ENCODE data around the gene CWC25. TPM values are rescaled to one million over a fixed set of nuclear protein-coding genes. Genes with fewer than 3 reads are reported as not detected.

The CWC25 gene
- total and polyA plus RNA-seq, 2 of the 13 experiments (the other 11 are each of a cell fraction or from before 2014, with no cell fraction given), result 15.6 to 22.7 TPM

DNA sequence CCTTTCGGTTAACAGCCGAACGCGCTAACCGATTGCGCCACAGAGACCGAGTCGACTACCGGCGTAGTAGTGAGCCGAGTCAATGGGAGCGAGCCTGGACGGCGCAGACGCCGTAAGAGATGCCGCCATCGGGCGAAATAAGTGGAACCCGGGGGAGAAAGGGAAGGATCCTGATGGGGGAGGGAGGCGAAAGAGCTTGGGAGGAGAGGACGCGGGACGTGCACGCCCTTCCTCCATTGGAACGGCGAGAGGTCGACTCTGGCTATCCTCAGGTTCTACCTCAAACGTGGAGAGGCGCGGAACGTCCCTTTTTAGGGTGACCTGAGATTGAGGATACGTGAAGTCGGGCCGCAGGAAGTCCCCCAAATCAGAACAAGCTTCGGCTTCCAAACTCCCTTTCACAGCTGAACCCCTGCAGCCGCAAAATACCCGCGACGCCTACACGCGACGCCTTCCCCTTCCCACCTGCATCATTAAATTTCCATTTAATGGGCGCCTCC lies 73.3 kb downstream of the CWC25 start (continued):
- TF ChIP-seq ZNF646 (CRISPR knock-in tag; IDR thresholded peaks at IDR 0.05) (peak; percentile 63), ZNF768 (CRISPR knock-in tag; IDR thresholded peaks at IDR 0.05) (peak; percentile 42; the same call in 1 of the 2 replicates), RXRB (CRISPR knock-in tag; IDR thresholded peaks at IDR 0.05; ENCODE audit: borderline replicate concordance) (peak; percentile 73), SRSF1 (optimal IDR thresholded peaks at IDR 0.05; ENCODE audit: low read depth, low read length) (peak; percentile 29), MYPOP (CRISPR knock-in tag; IDR thresholded peaks at IDR 0.05) (peak; percentile 98), ZNF709 (CRISPR knock-in tag; IDR thresholded peaks at IDR 0.05) (peak; percentile 87; the same call in 1 of the 2 replicates), CREB1 (IDR thresholded peaks at IDR 0.05) (peak; percentile 55; the same call in 1 of the 2 replicates), CREB1 (CRISPR knock-in tag; IDR thresholded peaks at IDR 0.05) (peak; percentile 58; the same call in 1 of the 2 replicates), ZNF782 (CRISPR knock-in tag; IDR thresholded peaks at IDR 0.05; ENCODE audit: borderline replicate concordance) (peak; percentile 44), ZBTB8A (CRISPR knock-in tag; IDR thresholded peaks at IDR 0.05; ENCODE audit: borderline replicate concordance, low read depth) (no peak), ZNF816 (CRISPR knock-in tag; IDR thresholded peaks at IDR 0.05; ENCODE audit: borderline replicate concordance) (no peak)
- TF ChIP-seq, protein P1, sequence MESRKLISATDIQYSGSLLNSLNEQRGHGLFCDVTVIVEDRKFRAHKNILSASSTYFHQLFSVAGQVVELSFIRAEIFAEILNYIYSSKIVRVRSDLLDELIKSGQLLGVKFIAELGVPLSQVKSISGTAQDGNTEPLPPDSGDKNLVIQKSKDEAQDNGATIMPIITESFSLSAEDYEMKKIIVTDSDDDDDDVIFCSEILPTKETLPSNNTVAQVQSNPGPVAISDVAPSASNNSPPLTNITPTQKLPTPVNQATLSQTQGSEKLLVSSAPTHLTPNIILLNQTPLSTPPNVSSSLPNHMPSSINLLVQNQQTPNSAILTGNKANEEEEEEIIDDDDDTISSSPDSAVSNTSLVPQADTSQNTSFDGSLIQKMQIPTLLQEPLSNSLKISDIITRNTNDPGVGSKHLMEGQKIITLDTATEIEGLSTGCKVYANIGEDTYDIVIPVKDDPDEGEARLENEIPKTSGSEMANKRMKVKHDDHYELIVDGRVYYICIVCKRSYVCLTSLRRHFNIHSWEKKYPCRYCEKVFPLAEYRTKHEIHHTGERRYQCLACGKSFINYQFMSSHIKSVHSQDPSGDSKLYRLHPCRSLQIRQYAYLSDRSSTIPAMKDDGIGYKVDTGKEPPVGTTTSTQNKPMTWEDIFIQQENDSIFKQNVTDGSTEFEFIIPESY (CRISPR knock-in tag; IDR thresholded peaks at IDR 0.05), result peak; percentile 12; the same call in 1 of the 2 replicates
- TF ChIP-seq, protein P2, sequence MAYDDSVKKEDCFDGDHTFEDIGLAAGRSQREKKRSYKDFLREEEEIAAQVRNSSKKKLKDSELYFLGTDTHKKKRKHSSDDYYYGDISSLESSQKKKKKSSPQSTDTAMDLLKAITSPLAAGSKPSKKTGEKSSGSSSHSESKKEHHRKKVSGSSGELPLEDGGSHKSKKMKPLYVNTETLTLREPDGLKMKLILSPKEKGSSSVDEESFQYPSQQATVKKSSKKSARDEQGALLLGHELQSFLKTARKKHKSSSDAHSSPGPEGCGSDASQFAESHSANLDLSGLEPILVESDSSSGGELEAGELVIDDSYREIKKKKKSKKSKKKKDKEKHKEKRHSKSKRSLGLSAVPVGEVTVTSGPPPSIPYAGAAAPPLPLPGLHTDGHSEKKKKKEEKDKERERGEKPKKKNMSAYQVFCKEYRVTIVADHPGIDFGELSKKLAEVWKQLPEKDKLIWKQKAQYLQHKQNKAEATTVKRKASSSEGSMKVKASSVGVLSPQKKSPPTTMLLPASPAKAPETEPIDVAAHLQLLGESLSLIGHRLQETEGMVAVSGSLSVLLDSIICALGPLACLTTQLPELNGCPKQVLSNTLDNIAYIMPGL (CRISPR knock-in tag; IDR thresholded peaks at IDR 0.05; ENCODE audit: borderline replicate concordance in 1 of 2, low read depth in 1 of 2), result peak; percentile 99 to 100
- TF ChIP-seq, protein P3, sequence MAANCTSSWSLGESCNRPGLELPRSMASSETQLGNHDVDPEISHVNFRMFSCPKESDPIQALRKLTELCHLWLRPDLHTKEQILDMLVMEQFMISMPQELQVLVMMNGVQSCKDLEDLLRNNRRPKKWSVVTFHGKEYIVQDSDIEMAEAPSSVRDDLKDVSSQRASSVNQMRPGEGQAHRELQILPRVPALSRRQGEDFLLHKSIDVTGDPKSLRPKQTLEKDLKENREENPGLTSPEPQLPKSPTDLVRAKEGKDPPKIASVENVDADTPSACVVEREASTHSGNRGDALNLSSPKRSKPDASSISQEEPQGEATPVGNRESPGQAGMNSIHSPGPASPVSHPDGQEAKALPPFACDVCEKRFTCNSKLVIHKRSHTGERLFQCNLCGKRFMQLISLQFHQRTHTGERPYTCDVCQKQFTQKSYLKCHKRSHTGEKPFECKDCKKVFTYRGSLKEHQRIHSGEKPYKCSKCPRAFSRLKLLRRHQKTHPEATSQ (CRISPR knock-in tag; IDR thresholded peaks at IDR 0.05; ENCODE audit: borderline replicate concordance), result no peak; the same call in 1 of the 2 replicates
- TF ChIP-seq, protein P4, sequence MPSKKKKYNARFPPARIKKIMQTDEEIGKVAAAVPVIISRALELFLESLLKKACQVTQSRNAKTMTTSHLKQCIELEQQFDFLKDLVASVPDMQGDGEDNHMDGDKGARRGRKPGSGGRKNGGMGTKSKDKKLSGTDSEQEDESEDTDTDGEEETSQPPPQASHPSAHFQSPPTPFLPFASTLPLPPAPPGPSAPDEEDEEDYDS (CRISPR knock-in tag; IDR thresholded peaks at IDR 0.05), result peak; percentile 79

Data from HepG2 (cell line).